DMS53 (cell line): ENCODE data around the gene LRP2.

Source experiments
- DNase-seq: peaks from one replicate; lab custom pipeline; 2025; lab: John Stamatoyannopoulos, UW

Gene LRP2

GRCh38 chr2:169119851-169120250 lies 242.5 kb downstream of the LRP2 start:
- DNase-seq, result no peak

GRCh38 chr2:169119123-169119760 lies 243.1 kb downstream of the LRP2 start:
- DNase-seq, result no peak

- DNase-seq, result peak; percentile 46
These were observed 244.3 kb downstream of the LRP2 start for GRCh38 chr2:169118060-169118459.

- DNase-seq, result no peak
These were observed 245.3 kb downstream of the LRP2 start for GRCh38 chr2:169116993-169117392.

- DNase-seq, result no peak
These were observed 246.0 kb downstream of the LRP2 start for GRCh38 chr2:169116327-169116726.

- DNase-seq, result no peak
These were observed 248.3 kb downstream of the LRP2 start for GRCh38 chr2:169114056-169114455.

GRCh38 chr2:169112841-169113240 lies 249.5 kb downstream of the LRP2 start:
- DNase-seq, result peak; percentile 15

GRCh38 chr2:169110916-169111315 lies 251.4 kb downstream of the LRP2 start:
- peak; percentile 62 for DNase-seq

GRCh38 chr2:169110419-169110818 lies 251.9 kb downstream of the LRP2 start:
- DNase-seq, result no peak

GRCh38 chr2:169109502-169110409 lies 252.6 kb downstream of the LRP2 start:
- DNase-seq, result peak; percentile 92

GRCh38 chr2:169108099-169108884 lies 254.0 kb downstream of the LRP2 start:
- DNase-seq, result no peak

- no peak for DNase-seq
These were observed 254.7 kb downstream of the LRP2 start for GRCh38 chr2:169107645-169108044.

- no peak for DNase-seq
These were observed 255.5 kb downstream of the LRP2 start for GRCh38 chr2:169106563-169107545.

- no peak for DNase-seq
These were observed 256.2 kb downstream of the LRP2 start for GRCh38 chr2:169106134-169106533.

GRCh38 chr2:169105476-169105875 lies 256.9 kb downstream of the LRP2 start:
- DNase-seq, result no peak

- DNase-seq, result no peak
These were observed 257.5 kb downstream of the LRP2 start for GRCh38 chr2:169104848-169105247.

GRCh38 chr2:169095621-169096105 lies 266.7 kb downstream of the LRP2 start:
- no peak for DNase-seq

- no peak for DNase-seq
These were observed 267.7 kb downstream of the LRP2 start for GRCh38 chr2:169094676-169095075.

- DNase-seq, result no peak
These were observed 268.8 kb downstream of the LRP2 start for GRCh38 chr2:169093535-169093934.

- no peak for DNase-seq
These were observed 270.4 kb downstream of the LRP2 start for GRCh38 chr2:169091761-169092519.
